Mammary epithelial cell (primary cell): ENCODE data around the gene HIPK3.

Experiments
- EZH2 ChIP-seq: IDR thresholded peaks from 2 replicates; pipeline ENCODE4 v1.6.1; 2012; ENCODE audit warnings: low read length, inconsistent platforms, borderline replicate concordance
- TF ChIP-seq, protein P1 (sequence below), 2 donors: IDR thresholded peaks in 1 of 2; conservative IDR thresholded peaks in 1 of 2; 2 replicates each; pipeline ENCODE4 v1.5.1; 2011 to 2012; ENCODE audit warnings: inconsistent platforms in 2 of 2, low read length in 2 of 2, mild to moderate bottlenecking in 2 of 2, control low read depth in 1 of 2, low read depth in 1 of 2; ENCODE audit not compliant: insufficient read depth in 1 of 2; ENCODE audit errors: extremely low read depth in 1 of 2

DNA sequence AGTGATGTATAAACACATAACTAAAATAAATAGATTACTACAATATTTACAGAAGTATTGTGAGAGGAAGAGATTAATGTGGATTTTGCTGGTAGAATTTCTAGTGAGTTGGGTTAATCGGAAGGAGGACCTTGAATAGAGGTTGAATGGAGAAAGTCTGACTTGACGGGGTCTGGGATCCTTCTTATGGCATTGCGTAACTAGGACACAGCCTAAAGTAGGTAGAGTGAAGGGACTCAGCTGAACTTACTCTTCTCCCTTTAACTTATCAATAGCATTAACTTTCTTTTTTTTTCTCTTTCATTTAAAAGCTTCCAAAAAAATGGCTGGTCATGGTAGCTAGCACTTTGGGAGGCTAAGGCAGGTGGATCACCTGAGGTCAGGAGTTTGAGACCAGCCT is 139.2 kb downstream of the HIPK3 start:
- no peak for TF ChIP-seq EZH2
- TF ChIP-seq, protein P1, sequence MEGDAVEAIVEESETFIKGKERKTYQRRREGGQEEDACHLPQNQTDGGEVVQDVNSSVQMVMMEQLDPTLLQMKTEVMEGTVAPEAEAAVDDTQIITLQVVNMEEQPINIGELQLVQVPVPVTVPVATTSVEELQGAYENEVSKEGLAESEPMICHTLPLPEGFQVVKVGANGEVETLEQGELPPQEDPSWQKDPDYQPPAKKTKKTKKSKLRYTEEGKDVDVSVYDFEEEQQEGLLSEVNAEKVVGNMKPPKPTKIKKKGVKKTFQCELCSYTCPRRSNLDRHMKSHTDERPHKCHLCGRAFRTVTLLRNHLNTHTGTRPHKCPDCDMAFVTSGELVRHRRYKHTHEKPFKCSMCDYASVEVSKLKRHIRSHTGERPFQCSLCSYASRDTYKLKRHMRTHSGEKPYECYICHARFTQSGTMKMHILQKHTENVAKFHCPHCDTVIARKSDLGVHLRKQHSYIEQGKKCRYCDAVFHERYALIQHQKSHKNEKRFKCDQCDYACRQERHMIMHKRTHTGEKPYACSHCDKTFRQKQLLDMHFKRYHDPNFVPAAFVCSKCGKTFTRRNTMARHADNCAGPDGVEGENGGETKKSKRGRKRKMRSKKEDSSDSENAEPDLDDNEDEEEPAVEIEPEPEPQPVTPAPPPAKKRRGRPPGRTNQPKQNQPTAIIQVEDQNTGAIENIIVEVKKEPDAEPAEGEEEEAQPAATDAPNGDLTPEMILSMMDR (conservative IDR thresholded peaks at IDR 0.05 in 1 of 2, IDR thresholded peaks at IDR 0.05 in 1 of 2; ENCODE audit: extremely low read depth in 1 of 2, insufficient read depth in 1 of 2, low read depth in 1 of 2, low read length in 2 of 2) = no peak
